Measurements from ENCODE around the gene MCF2L. TPM values are rescaled to one million over a fixed set of nuclear protein-coding genes. Genes with fewer than 3 reads are reported as not detected.
A peak's percentile ranks its signal among the peaks of the same experiment; 100 is the strongest.
"Not testable (repeated sequence)": the region's sequence is repeated elsewhere in the genome, so short reads cannot be mapped to it uniquely, and the experiment has no call there.

The MCF2L gene
- polyA plus RNA-seq, 1 experiment = 0.02 TPM

DNA sequence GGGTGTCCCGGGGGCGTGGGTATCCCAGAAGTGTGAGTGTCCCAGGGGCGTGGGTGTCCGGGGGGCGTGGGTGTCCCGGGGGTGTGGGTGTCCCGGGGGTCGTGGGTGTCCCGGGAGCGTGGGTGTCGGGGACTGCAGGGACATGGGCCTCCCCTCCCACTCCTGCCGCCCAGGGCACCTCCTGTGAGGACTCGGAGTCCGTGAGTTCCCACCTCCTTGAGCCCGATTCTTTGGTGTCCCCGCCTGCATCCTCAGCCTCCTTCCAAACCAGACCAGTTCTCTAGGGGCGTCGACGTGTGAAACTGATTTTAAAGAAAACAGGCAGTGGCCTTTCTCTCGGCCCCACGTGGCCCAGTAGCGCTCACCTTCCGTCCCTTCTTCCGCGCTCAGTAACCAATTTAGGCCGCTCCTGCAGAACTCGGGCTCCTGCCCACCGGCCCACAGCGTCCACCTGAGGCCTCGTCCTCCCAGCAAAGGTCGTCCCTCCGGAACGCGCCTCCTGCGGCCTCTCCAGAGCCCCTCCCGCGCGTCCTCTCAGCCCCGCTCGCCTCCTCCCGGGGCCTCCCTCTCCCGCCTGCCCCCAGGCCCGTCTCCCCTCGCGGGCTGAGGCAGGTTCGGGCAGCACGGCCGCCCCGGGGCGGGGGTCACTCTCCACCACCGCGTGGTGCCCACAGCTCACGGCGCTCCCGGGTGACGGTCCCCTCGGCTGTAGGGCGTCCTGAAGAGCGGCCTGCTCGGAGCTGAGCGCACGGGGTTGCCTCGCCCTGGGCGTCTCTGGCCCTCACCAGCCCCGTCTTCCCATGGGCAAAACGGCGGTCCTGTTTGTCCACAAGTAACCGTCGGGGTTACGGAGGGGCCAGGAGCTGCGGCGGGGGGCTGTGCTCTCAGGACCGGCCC is 140.4 kb downstream of the MCF2L start:
- ChIA-PET POLR2A (no interaction called here), CTCF (interaction anchor here (1.1 kb wide), 1 partner anchor 17 kb away, joined by 3 read pairs; no protein-coding TSS in a partner anchor)
- H3K4me3 ChIP-seq (ENCODE audit: low read depth, low read length) = no peak overlapping the region
- peaks cover 5% of the 10 kb centered on the region for H3K27me3 ChIP-seq (ENCODE audit: control insufficient read depth, insufficient read depth, low read length)
- no peak for DNase-seq (ENCODE audit: low read depth)
- TF ChIP-seq, protein P1, sequence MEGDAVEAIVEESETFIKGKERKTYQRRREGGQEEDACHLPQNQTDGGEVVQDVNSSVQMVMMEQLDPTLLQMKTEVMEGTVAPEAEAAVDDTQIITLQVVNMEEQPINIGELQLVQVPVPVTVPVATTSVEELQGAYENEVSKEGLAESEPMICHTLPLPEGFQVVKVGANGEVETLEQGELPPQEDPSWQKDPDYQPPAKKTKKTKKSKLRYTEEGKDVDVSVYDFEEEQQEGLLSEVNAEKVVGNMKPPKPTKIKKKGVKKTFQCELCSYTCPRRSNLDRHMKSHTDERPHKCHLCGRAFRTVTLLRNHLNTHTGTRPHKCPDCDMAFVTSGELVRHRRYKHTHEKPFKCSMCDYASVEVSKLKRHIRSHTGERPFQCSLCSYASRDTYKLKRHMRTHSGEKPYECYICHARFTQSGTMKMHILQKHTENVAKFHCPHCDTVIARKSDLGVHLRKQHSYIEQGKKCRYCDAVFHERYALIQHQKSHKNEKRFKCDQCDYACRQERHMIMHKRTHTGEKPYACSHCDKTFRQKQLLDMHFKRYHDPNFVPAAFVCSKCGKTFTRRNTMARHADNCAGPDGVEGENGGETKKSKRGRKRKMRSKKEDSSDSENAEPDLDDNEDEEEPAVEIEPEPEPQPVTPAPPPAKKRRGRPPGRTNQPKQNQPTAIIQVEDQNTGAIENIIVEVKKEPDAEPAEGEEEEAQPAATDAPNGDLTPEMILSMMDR (IDR thresholded peaks at IDR 0.05; ENCODE audit: insufficient read depth, low read depth, low read length) = no peak
- no peaks in the 10 kb centered on the region for H3K36me3 ChIP-seq (ENCODE audit: control insufficient read depth, insufficient read depth, low read length)

DNA sequence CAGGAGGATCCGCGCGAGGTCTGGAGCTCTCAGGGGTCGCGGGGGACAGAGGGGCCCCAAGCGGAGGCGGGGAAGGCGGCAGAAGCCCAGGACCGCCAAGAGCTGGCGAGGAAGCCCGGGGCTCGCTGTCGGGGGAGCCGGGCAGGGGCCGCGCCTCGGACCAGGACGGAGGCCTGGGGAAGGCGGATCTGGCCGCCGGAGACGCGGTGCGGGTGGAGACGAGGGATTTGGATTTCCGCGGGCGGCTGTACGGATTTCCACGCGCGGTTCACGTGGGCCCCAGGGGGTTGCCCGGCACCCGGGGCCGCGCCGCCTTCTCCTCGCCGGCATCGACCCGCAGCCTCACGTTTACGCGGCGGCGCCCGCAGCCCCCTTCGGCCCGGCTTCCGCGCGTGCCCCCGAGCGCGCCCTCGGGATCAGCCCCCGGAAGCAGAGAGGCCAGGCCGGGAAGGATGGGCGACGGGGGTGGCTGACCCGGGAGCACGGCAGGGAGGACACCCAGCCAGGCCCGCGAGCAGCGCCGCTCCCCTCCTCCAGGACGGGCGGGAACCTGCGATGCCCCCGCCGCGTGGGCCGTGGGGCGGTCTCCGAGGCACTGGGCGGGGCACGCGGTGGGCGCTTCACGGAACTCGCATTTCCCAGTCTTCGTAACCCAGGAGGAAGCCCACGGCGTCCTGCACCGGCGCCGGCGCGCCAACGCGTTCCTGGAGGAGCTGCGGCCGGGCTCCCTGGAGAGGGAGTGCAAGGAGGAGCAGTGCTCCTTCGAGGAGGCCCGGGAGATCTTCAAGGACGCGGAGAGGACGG is 141.2 kb downstream of the MCF2L start:
- no peaks in the 10 kb centered on the region for H3K36me3 ChIP-seq (ENCODE audit: control insufficient read depth, insufficient read depth, low read length)
- H3K27me3 ChIP-seq (ENCODE audit: control insufficient read depth, insufficient read depth, low read length) = peaks cover 5% of the 10 kb centered on the region
- no peak for DNase-seq (ENCODE audit: low read depth)
- TF ChIP-seq, protein P1 (IDR thresholded peaks at IDR 0.05; ENCODE audit: insufficient read depth, low read depth, low read length) = no peak
- POLR2A ChIA-PET = no interaction called here
- CTCF ChIA-PET = interaction anchor here (1.1 kb wide), 1 partner anchor 17 kb away, joined by 3 read pairs; no protein-coding TSS in a partner anchor
- H3K4me3 ChIP-seq (ENCODE audit: low read depth, low read length) = peak overlapping the region; percentile 28

DNA sequence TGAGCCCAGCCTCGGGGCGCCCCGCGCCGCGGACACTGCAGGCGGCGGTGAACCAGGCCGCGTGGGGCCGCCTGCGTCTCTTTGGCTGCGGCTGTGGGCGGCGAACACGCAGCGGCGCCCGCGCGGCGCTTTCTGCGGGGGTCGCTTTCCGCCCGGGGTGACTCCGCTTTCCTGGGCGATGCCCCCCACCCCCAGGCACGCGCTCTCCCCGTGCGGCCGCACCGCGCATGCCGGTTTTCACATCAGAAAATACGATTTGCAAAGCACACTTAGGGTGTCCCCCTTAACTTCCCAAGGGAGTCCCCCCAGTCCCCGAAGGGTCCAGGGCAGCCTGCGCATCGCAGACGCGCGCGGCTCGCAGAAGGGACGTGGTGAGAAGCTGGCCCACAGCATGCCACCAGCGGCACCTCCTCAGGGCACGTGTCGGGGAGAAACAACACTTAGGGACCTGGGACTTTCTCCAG is 141.9 kb downstream of the MCF2L start:
- peaks cover 5% of the 10 kb centered on the region for H3K27me3 ChIP-seq (ENCODE audit: control insufficient read depth, insufficient read depth, low read length)
- no peaks in the 10 kb centered on the region for H3K36me3 ChIP-seq (ENCODE audit: control insufficient read depth, insufficient read depth, low read length)
- peak overlapping the region; percentile 28 for H3K4me3 ChIP-seq (ENCODE audit: low read depth, low read length)
- POLR2A ChIA-PET = no interaction called here
- no peak for DNase-seq (ENCODE audit: low read depth)
- TF ChIP-seq, protein P1 (IDR thresholded peaks at IDR 0.05; ENCODE audit: insufficient read depth, low read depth, low read length) = no peak
- CTCF ChIA-PET = interaction anchor here (1.1 kb wide), 1 partner anchor 16 kb away, joined by 3 read pairs; no protein-coding TSS in a partner anchor

DNA sequence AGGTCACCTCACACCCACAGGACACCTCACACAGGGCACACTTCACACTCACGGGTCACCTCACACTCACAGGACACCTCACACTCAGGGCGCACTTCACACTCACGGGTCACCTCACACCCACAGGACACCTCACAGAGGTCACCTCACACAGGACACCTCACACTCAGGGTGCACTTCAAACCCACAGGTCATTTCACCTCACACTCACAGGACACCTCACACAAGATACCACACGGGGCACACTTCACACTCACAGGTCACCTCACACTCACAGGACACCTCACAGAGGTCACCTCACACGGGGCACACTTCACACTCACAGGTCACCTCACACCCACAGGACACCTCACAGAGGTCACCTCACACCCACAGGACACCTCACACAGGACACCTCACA is 142.8 kb downstream of the MCF2L start:
- DNase-seq (ENCODE audit: low read depth); CTCF ChIA-PET; H3K36me3 ChIP-seq (ENCODE audit: control insufficient read depth, insufficient read depth, low read length); H3K4me3 ChIP-seq (ENCODE audit: low read depth, low read length); H3K27me3 ChIP-seq (ENCODE audit: control insufficient read depth, insufficient read depth, low read length); POLR2A ChIA-PET: not testable (repeated sequence)

DNA sequence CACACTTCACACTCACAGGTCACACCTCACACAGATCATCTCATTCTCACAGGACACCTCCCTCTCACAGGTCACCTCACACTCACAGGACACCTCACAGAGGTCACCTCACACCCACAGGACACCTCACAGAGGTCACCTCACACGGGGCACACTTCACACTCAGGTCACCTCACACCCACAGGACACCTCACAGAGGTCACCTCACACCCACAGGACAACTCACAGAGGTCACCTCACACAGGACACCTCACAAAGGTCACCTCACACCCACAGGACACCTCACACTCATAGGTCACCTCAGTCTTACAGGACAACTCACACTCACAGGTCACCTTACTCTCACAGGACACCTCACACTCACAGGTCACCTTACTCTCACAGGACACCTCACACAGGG is 143.5 kb downstream of the MCF2L start:
- CTCF ChIA-PET; POLR2A ChIA-PET; H3K4me3 ChIP-seq (ENCODE audit: low read depth, low read length); DNase-seq (ENCODE audit: low read depth); H3K36me3 ChIP-seq (ENCODE audit: control insufficient read depth, insufficient read depth, low read length); H3K27me3 ChIP-seq (ENCODE audit: control insufficient read depth, insufficient read depth, low read length): not testable (repeated sequence)
